ENCODE measurements around the gene CCBE1. TPM values are rescaled to one million over a fixed set of nuclear protein-coding genes. Genes with fewer than 3 reads are reported as not detected.

Gene CCBE1
- total and polyA plus RNA-seq, 5 experiments from 2014 or later = 0.36 TPM; not detected in 4

GRCh38 chr18:59639136-59639535 is 58.1 kb downstream of the CCBE1 start:
- Mint-ChIP-seq H3K9me3 (peaks cover 0 to 2% (median 0%) of the 10 kb centered on the region in 9 donors), H3K27ac (no peak overlapping the region), H3K4me3 (no peak overlapping the region), H3K4me1 (no peaks in the 10 kb centered on the region), H3K27me3 (peaks cover 0 to 20% (median 2%) of the 10 kb centered on the region in 5 donors), H3K36me3 (no peaks in the 10 kb centered on the region)
- no peak for ATAC-seq
- POLR2A ChIA-PET = no interaction called here
- DNase-seq = no peak

- Mint-ChIP-seq H3K9me3 (peaks cover 0 to 3% (median 0%) of the 10 kb centered on the region in 9 donors), H3K27me3 (peaks cover 7 to 28% (median 8%) of the 10 kb centered on the region in 5 donors), H3K27ac (no peak overlapping the region), H3K4me3 (no peak overlapping the region), H3K36me3 (no peaks in the 10 kb centered on the region), H3K4me1 (no peaks in the 10 kb centered on the region)
- DNase-seq = no peak
- POLR2A ChIA-PET = no interaction called here
- ATAC-seq = no peak
Measured at GRCh38 chr18:59633961-59634485, 63.2 kb downstream of the CCBE1 start.

GRCh38 chr18:59633317-59633716 is 63.9 kb downstream of the CCBE1 start:
- Mint-ChIP-seq H3K9me3 (peaks cover 0 to 7% (median 1%) of the 10 kb centered on the region in 9 donors), H3K27me3 (peaks cover 7 to 35% (median 12%) of the 10 kb centered on the region in 5 donors), H3K4me3 (no peak overlapping the region), H3K4me1 (no peaks in the 10 kb centered on the region), H3K36me3 (no peaks in the 10 kb centered on the region), H3K27ac (no peak overlapping the region)
- DNase-seq = no peak
- ATAC-seq = no peak
- POLR2A ChIA-PET = no interaction called here

GRCh38 chr18:59631583-59632181 is 65.5 kb downstream of the CCBE1 start:
- Mint-ChIP-seq H3K9me3 (peaks cover 0 to 8% (median 2%) of the 10 kb centered on the region in 9 donors), H3K4me3 (no peak overlapping the region), H3K27me3 (peaks cover 7 to 34% (median 13%) of the 10 kb centered on the region in 5 donors), H3K36me3 (no peaks in the 10 kb centered on the region), H3K4me1 (no peaks in the 10 kb centered on the region), H3K27ac (no peak overlapping the region)
- POLR2A ChIA-PET = no interaction called here
- no peak for ATAC-seq
- DNase-seq = no peak

GRCh38 chr18:59629894-59630293 is 67.3 kb downstream of the CCBE1 start:
- DNase-seq = no peak
- Mint-ChIP-seq H3K9me3 (peaks cover 0 to 8% (median 2%) of the 10 kb centered on the region in 9 donors), H3K36me3 (no peaks in the 10 kb centered on the region), H3K4me1 (no peaks in the 10 kb centered on the region), H3K4me3 (no peak overlapping the region), H3K27ac (no peak overlapping the region), H3K27me3 (peaks cover 6 to 25% (median 13%) of the 10 kb centered on the region in 5 donors)
- ATAC-seq = no peak
- POLR2A ChIA-PET = no interaction called here

GRCh38 chr18:59628995-59629394 is 68.2 kb downstream of the CCBE1 start:
- H3K4me3 Mint-ChIP-seq = no peak overlapping the region
- ATAC-seq (no peak), DNase-seq (no peak)
- no peak overlapping the region for H3K27ac Mint-ChIP-seq
- peaks cover 0 to 8% (median 2%) of the 10 kb centered on the region in 9 donors for H3K9me3 Mint-ChIP-seq
- POLR2A ChIA-PET = no interaction called here
- H3K27me3 Mint-ChIP-seq = peaks cover 3 to 21% (median 13%) of the 10 kb centered on the region in 5 donors
- no peaks in the 10 kb centered on the region for H3K36me3 Mint-ChIP-seq
- no peaks in the 10 kb centered on the region for H3K4me1 Mint-ChIP-seq

GRCh38 chr18:59627414-59627813 is 69.8 kb downstream of the CCBE1 start:
- Mint-ChIP-seq H3K9me3 (peaks cover 0 to 8% (median 2%) of the 10 kb centered on the region in 9 donors), H3K4me1 (no peaks in the 10 kb centered on the region), H3K27ac (no peak overlapping the region), H3K36me3 (no peaks in the 10 kb centered on the region), H3K4me3 (no peak overlapping the region), H3K27me3 (peaks cover 2 to 22% (median 16%) of the 10 kb centered on the region in 5 donors)
- POLR2A ChIA-PET = no interaction called here
- DNase-seq (no peak), ATAC-seq (no peak)

- Mint-ChIP-seq H3K36me3 (no peaks in the 10 kb centered on the region), H3K4me1 (no peaks in the 10 kb centered on the region), H3K27me3 (peaks cover 0 to 34% (median 14%) of the 10 kb centered on the region in 5 donors), H3K4me3 (no peak overlapping the region), H3K27ac (no peak overlapping the region), H3K9me3 (peaks cover 0 to 8% (median 0%) of the 10 kb centered on the region in 9 donors)
- ATAC-seq = no peak
- POLR2A ChIA-PET = no interaction called here
- no peak for DNase-seq
Measured at GRCh38 chr18:59624369-59624765, 72.9 kb downstream of the CCBE1 start.

GRCh38 chr18:59623456-59624368 is 73.5 kb downstream of the CCBE1 start:
- Mint-ChIP-seq H3K4me3 (no peak overlapping the region), H3K36me3 (no peaks in the 10 kb centered on the region), H3K4me1 (no peaks in the 10 kb centered on the region), H3K9me3 (peaks cover 0 to 6% (median 0%) of the 10 kb centered on the region in 9 donors), H3K27ac (no peak overlapping the region), H3K27me3 (peaks cover 0 to 28% (median 12%) of the 10 kb centered on the region in 5 donors)
- ATAC-seq (no peak), DNase-seq (no peak)
- POLR2A ChIA-PET = no interaction called here

- DNase-seq = no peak
- H3K36me3 Mint-ChIP-seq = no peaks in the 10 kb centered on the region
- H3K9me3 Mint-ChIP-seq = peaks cover 0 to 6% (median 0%) of the 10 kb centered on the region in 9 donors
- no peak overlapping the region for H3K4me3 Mint-ChIP-seq
- H3K4me1 Mint-ChIP-seq = no peaks in the 10 kb centered on the region
- peaks cover 0 to 21% (median 9%) of the 10 kb centered on the region in 5 donors for H3K27me3 Mint-ChIP-seq
- no peak overlapping the region for H3K27ac Mint-ChIP-seq
- POLR2A ChIA-PET = no interaction called here
- no peak for ATAC-seq
Measured at GRCh38 chr18:59621027-59621426, 76.2 kb downstream of the CCBE1 start.

GRCh38 chr18:59620381-59620780 is 76.8 kb downstream of the CCBE1 start:
- DNase-seq (no peak), ATAC-seq (no peak)
- Mint-ChIP-seq H3K27ac (no peak overlapping the region), H3K27me3 (peaks cover 0 to 21% (median 9%) of the 10 kb centered on the region in 5 donors), H3K4me1 (no peaks in the 10 kb centered on the region), H3K9me3 (peaks cover 0 to 6% (median 0%) of the 10 kb centered on the region in 9 donors), H3K36me3 (no peaks in the 10 kb centered on the region), H3K4me3 (no peak overlapping the region)
- POLR2A ChIA-PET = no interaction called here

GRCh38 chr18:59619816-59620215 is 77.4 kb downstream of the CCBE1 start:
- Mint-ChIP-seq H3K4me1 (no peaks in the 10 kb centered on the region), H3K27me3 (peaks cover 0 to 21% (median 9%) of the 10 kb centered on the region in 5 donors), H3K9me3 (peaks cover 0 to 6% (median 0%) of the 10 kb centered on the region in 9 donors), H3K4me3 (no peak overlapping the region), H3K36me3 (no peaks in the 10 kb centered on the region), H3K27ac (no peak overlapping the region)
- ATAC-seq = no peak
- no peak for DNase-seq
- POLR2A ChIA-PET = no interaction called here

GRCh38 chr18:59617468-59617932 is 79.7 kb downstream of the CCBE1 start:
- H3K9me3 Mint-ChIP-seq = peaks cover 0 to 6% (median 0%) of the 10 kb centered on the region in 9 donors
- POLR2A ChIA-PET = no interaction called here
- peaks cover 0 to 21% (median 6%) of the 10 kb centered on the region in 5 donors for H3K27me3 Mint-ChIP-seq
- ATAC-seq (no peak), DNase-seq (no peak)
- H3K4me3 Mint-ChIP-seq = no peak overlapping the region
- H3K27ac Mint-ChIP-seq = no peak overlapping the region
- H3K36me3 Mint-ChIP-seq = no peaks in the 10 kb centered on the region
- no peaks in the 10 kb centered on the region for H3K4me1 Mint-ChIP-seq

Measured in naive thymus-derived CD8-positive, alpha-beta T cell (primary cell).